GM10248 (cell line): Measurements from ENCODE around the gene CD300A.
A peak's percentile ranks its signal among the peaks of the same experiment; 100 is the strongest.

Experiments
- CTCF ChIA-PET: fragments of 300-600 bp; sonication (Branson Sonifier 250); formaldehyde crosslinking; extraction: SDS; loops from one replicate; lab custom pipeline; 2021; ENCODE audit warnings: antibody characterized with exemption; lab: Yijun Ruan, JAX
- POLR2A ChIA-PET: fragments of 350-650 bp; sonication (Branson Sonifier 250); formaldehyde crosslinking; extraction: SDS; loops from one replicate; lab custom pipeline; 2020; ENCODE audit warnings: antibody characterized with exemption; lab: Yijun Ruan, JAX
- DNase-seq: peaks from one replicate; pipeline ENCODE4 v3.0.0; 2012; ENCODE audit errors: extremely low spot score
- CTCF ChIP-seq: IDR thresholded peaks from 2 replicates; pipeline ENCODE4 v1.5.1; 2012; ENCODE audit warnings: mild to moderate bottlenecking, low read depth; ENCODE audit errors: extremely low read depth, missing control alignments, control extremely low read depth

CD300A gene

GRCh38 chr17:74431568-74432423 lies 34.6 kb upstream of the CD300A start, which contains the start of gene GPRC5C:
Gene GPRC5C (plus strand): TSS chr17:74432088. CDS start chr17:74439777, 7,689 bp downstream.
- no peak for TF ChIP-seq CTCF
- CTCF ChIA-PET, result interaction anchor here (1.3 kb wide), 1 partner anchor 53 kb away, joined by 3 read pairs; no protein-coding TSS in a partner anchor
- peak; percentile 82 for DNase-seq
- POLR2A ChIA-PET, result no interaction called here

- DNase-seq, result no peak
- CTCF ChIA-PET, result no interaction called here
- TF ChIP-seq CTCF, result no peak
- POLR2A ChIA-PET, result no interaction called here
These were observed 34.1 kb upstream of the CD300A start for GRCh38 chr17:74432424-74432690.

GRCh38 chr17:74432766-74433391 lies 33.6 kb upstream of the CD300A start:
- ChIA-PET CTCF (interaction anchor here (1.2 kb wide), 1 partner anchor 65 kb away, joined by 3 read pairs; no protein-coding TSS in a partner anchor), POLR2A (no interaction called here)
- no peak for TF ChIP-seq CTCF
- DNase-seq, result no peak

- POLR2A ChIA-PET, result no interaction called here
- CTCF ChIA-PET, result interaction anchor here (1.1 to 1.7 kb wide), 3 partner anchors 24 to 71 kb away, joined by 3 to 6 read pairs (median 3); no protein-coding TSS in a partner anchor
- no peak for DNase-seq
- TF ChIP-seq CTCF, result no peak
These were observed 32.9 kb upstream of the CD300A start for GRCh38 chr17:74433421-74434121.

GRCh38 chr17:74435775-74436359 lies 30.6 kb upstream of the CD300A start:
- TF ChIP-seq CTCF, result no peak
- no peak for DNase-seq
- ChIA-PET CTCF (interaction anchor here (0.8 to 3.9 kb wide), 3 partner anchors 12 to 21 kb away, joined by 3 to 20 read pairs (median 5); no protein-coding TSS in a partner anchor), POLR2A (no interaction called here)

- peak; percentile 65 for TF ChIP-seq CTCF
- no peak for DNase-seq
- CTCF ChIA-PET, result interaction anchor here (0.8 to 3.9 kb wide), 9 partner anchors 9 to 75 kb away, joined by 3 to 20 read pairs (median 3); no protein-coding TSS in a partner anchor
- POLR2A ChIA-PET, result interaction anchor here (0.6 kb wide), 1 partner anchor 229 kb away, joined by 5 read pairs; no protein-coding TSS in a partner anchor
These were observed 28.7 kb upstream of the CD300A start for GRCh38 chr17:74437702-74438101.
